ENCODE data around the gene RNF208.

The RNF208 gene

GRCh38 chr9:137191691-137192447 lies 30.2 kb downstream of the RNF208 start:
- DNase-seq (ENCODE audit: low read depth) = no peak

DNA sequence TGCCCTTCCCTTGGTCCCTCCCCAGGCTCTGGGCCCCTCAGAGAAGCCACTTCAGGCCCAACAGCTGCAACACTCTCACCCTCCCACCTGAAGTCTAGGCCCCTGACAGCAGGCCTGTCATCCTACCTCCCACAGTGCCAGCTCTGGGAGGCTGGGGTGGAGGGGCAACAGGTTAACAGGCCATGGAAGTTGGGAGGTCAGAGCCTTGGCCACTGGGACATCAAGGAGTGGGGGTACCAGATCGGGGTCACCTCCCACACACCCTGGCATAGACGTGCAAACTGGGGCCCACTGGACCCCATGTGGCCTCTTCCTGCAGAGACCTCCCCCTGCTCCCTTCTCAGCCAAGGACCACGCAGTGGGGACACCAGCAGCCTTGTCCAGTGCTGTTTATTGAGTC lies 30.8 kb downstream of the RNF208 start:
- DNase-seq (ENCODE audit: low read depth) = no peak

GRCh38 chr9:137190315-137190856 lies 31.7 kb downstream of the RNF208 start:
- DNase-seq (ENCODE audit: low read depth) = no peak

DNA sequence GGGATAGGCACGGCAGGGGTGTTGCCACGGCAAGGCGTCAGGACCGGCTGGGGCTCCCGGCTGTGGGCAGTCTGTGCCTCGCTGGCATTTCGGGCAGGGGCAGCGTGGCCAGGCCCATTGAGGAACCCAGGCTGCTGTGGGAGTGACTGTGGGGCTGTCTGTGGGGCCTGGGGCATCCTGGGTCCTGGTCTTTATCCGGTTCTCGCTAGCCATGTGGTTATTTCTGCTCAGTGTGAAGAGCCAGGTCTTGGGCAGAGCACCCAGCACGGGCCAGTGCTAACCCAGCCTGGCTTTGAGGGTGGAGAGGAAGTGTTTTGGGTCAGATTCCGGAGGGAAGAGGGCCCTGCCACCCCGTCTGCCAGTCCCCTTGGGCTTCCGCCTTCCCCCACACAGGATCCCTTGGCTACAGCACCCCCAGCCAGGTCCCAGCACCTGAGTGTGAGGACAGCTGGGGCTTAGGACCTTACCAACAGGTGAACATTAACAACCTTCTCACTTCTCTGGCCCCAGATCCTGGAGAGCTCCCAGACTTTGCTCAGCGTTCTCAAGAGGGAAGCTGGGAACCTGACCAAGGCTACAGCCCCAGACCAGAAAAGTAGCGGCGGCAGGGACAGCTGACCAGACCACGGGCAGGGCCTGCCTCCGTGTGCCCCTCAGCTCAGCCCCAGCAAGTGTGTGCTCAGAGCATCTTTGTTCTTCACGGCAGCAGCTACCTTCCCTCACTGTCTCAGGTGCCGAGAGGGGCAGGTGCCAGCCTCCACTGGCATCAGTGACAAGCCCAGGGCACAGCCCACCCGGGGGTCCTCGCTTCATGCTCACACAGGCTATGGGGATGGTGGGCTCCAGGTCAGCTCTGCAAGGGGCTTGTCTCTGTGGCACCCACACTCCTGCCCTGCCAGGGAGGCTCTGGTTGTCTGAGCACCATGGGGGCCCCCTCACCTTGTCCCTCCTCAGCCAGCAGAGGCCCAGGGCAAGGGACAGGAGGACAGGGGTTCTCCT lies 32.4 kb downstream of the RNF208 start:
- DNase-seq (ENCODE audit: low read depth) = no peak

GRCh38 chr9:137188490-137189296 lies 33.3 kb downstream of the RNF208 start, which contains the start of the genes ANAPC2 and SSNA1:
Gene ANAPC2, minus strand, starts transcription at chr9:137188560. Its CDS starts 28 bp downstream, at chr9:137188532.
Gene SSNA1, plus strand, starts transcription at chr9:137188676. Its CDS starts 51 bp downstream, at chr9:137188727.
- DNase-seq (ENCODE audit: low read depth) = peak; percentile 88

GRCh38 chr9:137188086-137188489 lies 34.0 kb downstream of the RNF208 start:
- DNase-seq (ENCODE audit: low read depth) = no peak

DNA sequence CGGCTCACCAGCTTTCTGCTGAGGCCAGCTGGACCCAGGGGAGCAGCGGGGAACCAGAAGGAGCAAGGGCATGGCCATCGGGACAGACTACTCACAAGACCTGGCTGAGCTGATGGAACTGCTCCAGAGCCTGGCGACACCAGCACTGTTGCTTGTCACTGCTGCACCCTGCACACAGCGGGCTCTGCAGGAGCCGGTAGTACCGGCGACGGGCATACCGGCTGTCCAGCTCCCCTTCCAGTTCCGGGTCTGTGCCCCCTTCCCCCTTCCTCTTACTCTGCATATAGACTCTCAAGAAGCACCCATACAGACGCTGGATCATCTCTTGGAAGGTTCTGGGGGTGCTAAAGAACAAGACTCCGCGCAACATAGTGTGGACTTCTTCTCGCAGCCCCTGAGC lies 34.7 kb downstream of the RNF208 start:
- DNase-seq (ENCODE audit: low read depth) = no peak

DNA sequence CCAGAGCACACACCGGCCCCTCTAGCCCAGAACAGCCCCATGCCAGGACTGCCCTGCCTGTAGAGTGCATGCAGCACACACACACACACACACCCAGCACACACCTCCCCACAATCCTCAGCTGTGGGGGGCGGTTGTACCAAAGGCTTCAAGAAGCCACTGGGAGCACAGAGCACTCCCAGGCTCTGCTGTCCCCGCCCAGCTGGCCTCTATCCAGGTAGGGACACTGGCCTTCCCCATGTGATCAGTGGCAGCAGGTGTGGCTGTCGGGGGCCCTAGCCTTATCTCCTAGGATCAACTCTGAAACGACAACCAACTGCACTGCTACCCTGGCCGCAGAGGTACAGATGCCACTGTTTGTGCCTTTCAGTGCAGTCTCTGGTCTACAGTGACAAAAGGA lies 35.7 kb downstream of the RNF208 start:
- no peak for DNase-seq (ENCODE audit: low read depth)

DNA sequence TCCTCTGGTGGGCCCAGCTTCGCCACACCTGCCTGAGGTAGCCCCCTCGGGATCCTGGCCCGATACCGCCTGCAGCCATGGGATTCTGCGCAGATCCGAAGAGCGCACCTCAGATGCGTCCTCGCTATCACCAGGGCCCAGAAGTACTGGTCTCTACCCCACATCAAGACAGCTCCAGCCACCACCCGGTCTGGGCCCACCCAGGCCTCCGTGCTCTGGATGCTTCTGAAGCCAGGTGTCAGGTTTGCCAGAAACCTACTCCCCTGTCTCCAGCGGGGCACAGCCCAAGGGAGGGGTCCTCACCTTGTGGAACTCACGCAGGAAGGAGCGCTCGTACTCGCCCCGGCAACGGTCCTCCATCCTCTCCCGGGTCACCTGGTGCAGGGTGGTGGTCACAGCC lies 36.1 kb downstream of the RNF208 start:
- no peak for DNase-seq (ENCODE audit: low read depth)

GRCh38 chr9:137184881-137185660 lies 37.0 kb downstream of the RNF208 start:
- no peak for DNase-seq (ENCODE audit: low read depth)

GRCh38 chr9:137183980-137184595 lies 38.0 kb downstream of the RNF208 start:
- no peak for DNase-seq (ENCODE audit: low read depth)

DNA sequence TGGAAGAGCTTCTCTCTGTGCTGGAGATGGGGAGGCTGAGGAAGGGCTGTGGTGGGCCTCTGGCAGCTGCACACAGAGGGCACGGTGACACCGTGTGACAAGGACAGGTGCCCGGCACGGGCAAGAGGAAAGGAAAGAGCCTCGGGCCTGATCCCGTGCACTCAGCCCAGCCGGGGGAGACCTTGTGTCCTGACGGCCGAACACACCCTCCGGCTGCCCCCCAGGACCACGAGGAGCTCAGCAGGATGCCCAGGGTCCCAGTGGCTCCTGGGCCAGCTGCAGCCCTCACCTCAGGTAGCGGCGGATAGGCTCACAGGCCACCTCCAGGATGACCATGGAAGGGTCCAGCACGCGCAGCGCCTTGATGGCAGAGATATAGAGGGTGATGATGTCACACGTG lies 39.2 kb downstream of the RNF208 start:
- DNase-seq (ENCODE audit: low read depth) = no peak

GRCh38 chr9:137181680-137182079 lies 40.4 kb downstream of the RNF208 start:
- DNase-seq (ENCODE audit: low read depth) = no peak

DNA sequence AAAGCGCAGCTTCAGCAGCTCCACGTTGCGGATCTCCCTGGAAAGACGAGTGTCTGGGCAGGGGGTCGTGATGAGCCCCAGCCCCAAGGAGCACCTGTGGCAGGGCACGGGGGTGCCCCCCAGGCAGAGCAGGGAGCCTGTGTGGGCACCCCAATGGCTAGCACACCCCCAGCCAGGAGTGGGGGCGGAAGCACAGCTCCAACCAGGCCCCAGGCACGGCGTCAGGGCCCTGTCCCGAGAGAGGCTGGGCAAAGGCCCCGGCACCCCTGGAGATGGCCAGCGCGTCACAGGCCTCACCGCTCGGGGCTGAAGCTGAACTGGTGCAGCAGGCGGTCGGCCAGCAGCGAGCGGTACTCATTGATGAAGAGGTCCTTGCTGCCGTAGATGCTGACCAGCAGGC lies 41.5 kb downstream of the RNF208 start:
- DNase-seq (ENCODE audit: low read depth) = no peak

DNA sequence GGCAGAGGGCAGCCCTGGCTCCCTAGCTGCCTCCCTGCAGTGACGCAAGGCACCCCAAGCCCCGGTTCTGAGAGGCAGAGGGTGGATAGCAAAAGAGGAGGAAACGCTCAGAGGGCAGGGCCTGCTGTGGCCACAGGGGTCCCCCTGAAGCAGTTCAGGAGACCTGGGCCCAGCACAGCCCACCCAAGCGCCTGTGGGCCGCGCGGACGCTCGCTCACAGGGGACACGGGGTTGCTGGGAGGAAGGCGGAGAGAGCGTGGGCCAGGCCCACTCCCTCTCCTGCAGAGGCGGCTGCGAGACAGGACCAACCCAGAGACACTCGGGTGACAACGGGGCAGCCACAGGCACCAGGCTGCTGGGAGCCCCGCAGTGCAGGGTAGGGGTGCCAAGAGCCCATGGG lies 42.3 kb downstream of the RNF208 start:
- DNase-seq (ENCODE audit: low read depth) = no peak

- no peak for DNase-seq (ENCODE audit: low read depth)
Measured at GRCh38 chr9:137178939-137179630, 43.0 kb downstream of the RNF208 start.

- no peak for DNase-seq (ENCODE audit: low read depth)
Measured at GRCh38 chr9:137178201-137178938, 43.7 kb downstream of the RNF208 start.

- DNase-seq (ENCODE audit: low read depth) = peak; percentile 36
Measured at GRCh38 chr9:137176302-137177182, 45.5 kb downstream of the RNF208 start.
